CD14-positive monocyte (primary cell): Measurements from ENCODE around the gene RAI1. TPM values are rescaled to one million over a fixed set of nuclear protein-coding genes. Genes with fewer than 3 reads are reported as not detected.

Source experiments
- DNase-seq, 3 donors: peaks; one replicate each; pipeline ENCODE4 v3.0.0-alpha.2; 2011 to 2022
- H2AFZ ChIP-seq: 2 replicates; pipeline ENCODE4 v1.6.0; 2012; ENCODE audit warnings: mild to moderate bottlenecking, low read depth, low read length, inconsistent platforms; ENCODE audit not compliant: insufficient read depth, poor library complexity, severe bottlenecking
- H3K27ac ChIP-seq, 2 donors: 1 replicate in 1 of 2; 2 replicates in 1 of 2; pipeline ENCODE4 v1.5.1; 2012 to 2013; ENCODE audit warnings: low read length in 2 of 2, control low read depth in 1 of 2, inconsistent platforms in 1 of 2, low read depth in 1 of 2, mild to moderate bottlenecking in 1 of 2
- H3K27me3 ChIP-seq, 2 donors: one replicate each; pipeline versions ENCODE4 v1.6.0 to v1.6.1; 2011 to 2013; ENCODE audit warnings: low read length in 2 of 2; ENCODE audit not compliant: control insufficient read depth in 2 of 2, insufficient read depth in 2 of 2
- H3K36me3 ChIP-seq, 2 donors: replicated peaks in 1 of 2; 1 replicate in 1 of 2; 2 replicates in 1 of 2; pipeline versions ENCODE4 v1.5.1 to v1.6.1; 2012 to 2013; ENCODE audit warnings: low read length in 2 of 2, control low read depth in 1 of 2, inconsistent platforms in 1 of 2, mild to moderate bottlenecking in 1 of 2; ENCODE audit not compliant: insufficient read depth in 2 of 2, control insufficient read depth in 1 of 2
- H3K4me1 ChIP-seq, 2 donors: 1 replicate in 1 of 2; 2 replicates in 1 of 2; pipeline versions ENCODE4 v1.5.1 to v1.6.1; 2012 to 2013; ENCODE audit warnings: low read length in 2 of 2, control low read depth in 1 of 2, inconsistent platforms in 1 of 2, mild to moderate bottlenecking in 1 of 2, moderate library complexity in 1 of 2; ENCODE audit not compliant: insufficient read depth in 2 of 2, control insufficient read depth in 1 of 2
- H3K4me2 ChIP-seq: replicated peaks from 2 replicates; pipeline ENCODE3; 2012; ENCODE audit warnings: low read length, moderate library complexity, mild to moderate bottlenecking; ENCODE audit not compliant: poor library complexity, severe bottlenecking; ENCODE audit errors: extremely low read depth
- H3K4me3 ChIP-seq, 3 experiments: fragments of 200-600 bp in 1 of 3; sonication (generic) in 1 of 3; replicated peaks in 1 of 3; 1 replicate in 2 of 3; 2 replicates in 1 of 3; pipeline ENCODE4 v1.5.1; 2011 to 2013; ENCODE audit warnings: low read length in 3 of 3, mild to moderate bottlenecking in 3 of 3, control low read depth in 2 of 3, low read depth in 2 of 3, inconsistent platforms in 1 of 3, moderate library complexity in 1 of 3
- H3K79me2 ChIP-seq: 2 replicates; pipeline ENCODE4 v1.6.0; 2012; ENCODE audit warnings: mild to moderate bottlenecking, control low read depth, inconsistent platforms, low read length, moderate library complexity; ENCODE audit not compliant: insufficient read depth
- H3K9ac ChIP-seq: 2 replicates; pipeline ENCODE4 v1.6.0; 2017; ENCODE audit warnings: low read length, mild to moderate bottlenecking; ENCODE audit not compliant: insufficient read depth, poor library complexity, severe bottlenecking
- H3K9me3 ChIP-seq, 2 donors: replicated peaks in 1 of 2; 1 replicate in 1 of 2; 2 replicates in 1 of 2; pipeline versions ENCODE4 v1.5.1 to v1.6.1; 2012 to 2013; ENCODE audit warnings: low read length in 2 of 2, control low read depth in 1 of 2; ENCODE audit not compliant: control insufficient read depth in 1 of 2, insufficient read depth in 1 of 2
- H4K20me1 ChIP-seq: 2 replicates; pipeline ENCODE4 v1.6.0; 2012; ENCODE audit warnings: mild to moderate bottlenecking, low read length, control low read depth, moderate library complexity; ENCODE audit not compliant: insufficient read depth
- H3K27ac Mint-ChIP-seq, 7 donors: one replicate each; pipeline ENCODE4 v1.8.0; 2020; ENCODE audit warnings: mild to moderate bottlenecking in 7 of 7, mixed read lengths in 7 of 7, moderate library complexity in 6 of 7, inconsistent platforms in 2 of 7
- H3K27me3 Mint-ChIP-seq, 3 donors: one replicate each; pipeline ENCODE4 v1.8.0; 2021 to 2022; ENCODE audit warnings: low read depth in 3 of 3, mild to moderate bottlenecking in 3 of 3, mixed read lengths in 3 of 3, moderate library complexity in 3 of 3, inconsistent platforms in 1 of 3
- H3K36me3 Mint-ChIP-seq, 2 donors: one replicate each; pipeline ENCODE4 v1.8.0; 2020; ENCODE audit warnings: mixed read lengths in 2 of 2, inconsistent platforms in 1 of 2, mild to moderate bottlenecking in 1 of 2
- H3K4me1 Mint-ChIP-seq: one replicate; pipeline ENCODE4 v1.8.0; 2020; ENCODE audit warnings: mild to moderate bottlenecking, mixed read lengths
- H3K4me3 Mint-ChIP-seq, 2 donors: one replicate each; pipeline ENCODE4 v1.8.0; 2020; ENCODE audit warnings: mild to moderate bottlenecking in 2 of 2, mixed read lengths in 2 of 2, moderate library complexity in 1 of 2
- H3K9me3 Mint-ChIP-seq, 7 donors: one replicate each; pipeline ENCODE4 v1.8.0; 2020 to 2022; ENCODE audit warnings: mixed read lengths in 7 of 7, mild to moderate bottlenecking in 6 of 7, moderate library complexity in 6 of 7, inconsistent platforms in 2 of 7
- CTCF ChIP-seq: fragments of 200-600 bp; IDR thresholded peaks from one replicate; pipeline ENCODE4 v1.8.0; 2022; ENCODE audit warnings: antibody characterized with exemption, mild to moderate bottlenecking
- WGBS: methylation state at CpG from one replicate; pipeline ENCODE4 v1.1.5; 2013; ENCODE audit warnings: missing lambda C conversion rate; ENCODE audit not compliant: insufficient coverage; 5-methylcytosine and 5-hydroxymethylcytosine counted together
- intact Hi-C, 2 donors: fragments of 100-400 bp; cut with micrococcal nuclease; formaldehyde crosslinking; loops; one replicate each; pipeline versions ENCODE4 v1.15.0 to v1.15.1; 2023
- polyA plus RNA-seq, 3 donors: library from polyadenylated mRNA; depleted of rRNA in 1 of 3; unstranded in 2 of 3; stranded (reverse) in 1 of 3; fragments of 300-500 nt in 2 of 3; fragments of >200 nt in 1 of 3; fragmentation: Illumina TruSeq in 2 of 3; gene quantifications; 1 replicate in 2 of 3; 2 replicates in 1 of 3; pipeline ENCODE4 v1.2.3, GENCODE V29; 2012 to 2021

RAI1 gene
- polyA plus RNA-seq, 3 donors, result 0.89 to 4.4 (median 1.5) TPM

- peaks cover 0 to 2% (median 0%) of the 10 kb centered on the region in 7 donors for H3K9me3 Mint-ChIP-seq
- TF ChIP-seq CTCF, result no peak
- Histone ChIP-seq H3K4me2 (no peak overlapping the region), H2AFZ (no peak overlapping the region), H3K9ac (no peak overlapping the region), H3K79me2 (peaks cover 8% of the 10 kb centered on the region), H3K27ac (no peak overlapping the region), H3K9me3 (no peaks in the 10 kb centered on the region), H3K36me3 (peaks cover 10 to 13% of the 10 kb centered on the region in 2 donors), H4K20me1 (peaks cover 86% of the 10 kb centered on the region), H3K4me3 (no peak overlapping the region), H3K27me3 (peaks cover 0 to 5% of the 10 kb centered on the region in 2 donors), H3K4me1 (peaks cover 0 to 5% of the 10 kb centered on the region in 2 donors)
- intact Hi-C loops, result no loop called here
- H3K4me3 Mint-ChIP-seq, result no peak overlapping the region
- peaks cover 13 to 14% of the 10 kb centered on the region in 2 donors for H3K36me3 Mint-ChIP-seq
- peaks cover 17% of the 10 kb centered on the region for H3K4me1 Mint-ChIP-seq
- no peak overlapping the region for H3K27ac Mint-ChIP-seq
- peaks cover 13 to 19% (median 14%) of the 10 kb centered on the region in 3 donors for H3K27me3 Mint-ChIP-seq
- 100% methylated on average over 5 of the region's 6 CpGs for WGBS
- no peak for DNase-seq
Observed at GRCh38 chr17:17789410-17789809, 108.2 kb downstream of the RAI1 start.

GRCh38 chr17:17789828-17790636, 108.8 kb downstream of the RAI1 start:
- WGBS, result 100% methylated on average over 4 of the region's 12 CpGs
- no peak for TF ChIP-seq CTCF
- Mint-ChIP-seq H3K36me3 (peaks cover 14 to 19% of the 10 kb centered on the region in 2 donors), H3K4me3 (no peak overlapping the region), H3K27ac (no peak overlapping the region), H3K4me1 (peaks cover 15% of the 10 kb centered on the region), H3K27me3 (peaks cover 6 to 13% (median 8%) of the 10 kb centered on the region in 3 donors), H3K9me3 (peaks cover 0 to 2% (median 0%) of the 10 kb centered on the region in 7 donors)
- H3K27me3 ChIP-seq, result no peaks in the 10 kb centered on the region
- DNase-seq, result no peak
- peaks cover 16 to 19% of the 10 kb centered on the region in 2 donors for H3K36me3 ChIP-seq
- H3K9ac ChIP-seq, result no peak overlapping the region
- H3K79me2 ChIP-seq, result peaks cover 5% of the 10 kb centered on the region
- H3K4me3 ChIP-seq, result no peak overlapping the region
- H3K4me2 ChIP-seq, result no peak overlapping the region
- intact Hi-C loops, result no loop called here
- H3K27ac ChIP-seq, result no peak overlapping the region
- H3K9me3 ChIP-seq, result no peaks in the 10 kb centered on the region
- peaks cover 0 to 5% of the 10 kb centered on the region in 2 donors for H3K4me1 ChIP-seq
- H2AFZ ChIP-seq, result no peak overlapping the region
- peaks cover 85% of the 10 kb centered on the region for H4K20me1 ChIP-seq
